Esophagus muscularis mucosa (tissue), 4 donors: ENCODE results near the gene ZNF423.

Experiments
- EP300 ChIP-seq: sonication (generic); formaldehyde crosslinking; IDR thresholded peaks from one replicate; pipeline ENCODE4 v1.6.1; 2017; ENCODE audit warnings: antibody characterized with exemption
- POLR2AphosphoS5 ChIP-seq, 2 donors: sonication (generic); formaldehyde crosslinking; IDR thresholded peaks; one replicate each; pipeline ENCODE4 v1.6.1; 2017; ENCODE audit warnings: antibody characterized with exemption in 2 of 2
- TF ChIP-seq, protein P1 (sequence below), 3 experiments: fragments of 200-600 bp in 2 of 3; fragments of 450-650 bp in 1 of 3; sonication (generic) in 2 of 3; IDR thresholded peaks; one replicate each; pipeline ENCODE4 v1.5.1; 2017 to 2019; ENCODE audit warnings: antibody characterized with exemption in 3 of 3, mild to moderate bottlenecking in 2 of 3, moderate library complexity in 1 of 3

DNA sequence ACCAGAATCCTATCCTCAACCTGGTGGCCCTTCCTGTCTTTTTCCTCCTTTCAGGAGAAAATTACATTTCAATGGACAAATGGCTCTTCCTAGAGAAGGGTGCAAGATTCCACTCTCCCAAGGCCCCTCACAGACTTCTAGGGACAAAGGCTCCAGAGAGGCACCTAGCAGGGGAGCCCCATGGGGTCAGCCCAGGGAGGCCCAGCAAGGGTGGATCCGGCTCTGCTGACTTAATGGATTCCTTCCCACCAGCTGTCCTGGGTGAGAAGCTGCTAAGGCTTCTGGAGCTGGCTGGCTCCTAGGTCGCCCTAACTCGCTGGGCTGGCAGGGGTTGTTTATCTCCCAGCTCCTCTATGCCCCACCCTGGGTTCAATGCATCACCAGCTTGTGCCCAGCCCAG is 152.4 kb downstream of the ZNF423 start:
- TF ChIP-seq POLR2AphosphoS5 (IDR thresholded peaks at IDR 0.05) (no peak), EP300 (no peak)
- TF ChIP-seq, protein P1, sequence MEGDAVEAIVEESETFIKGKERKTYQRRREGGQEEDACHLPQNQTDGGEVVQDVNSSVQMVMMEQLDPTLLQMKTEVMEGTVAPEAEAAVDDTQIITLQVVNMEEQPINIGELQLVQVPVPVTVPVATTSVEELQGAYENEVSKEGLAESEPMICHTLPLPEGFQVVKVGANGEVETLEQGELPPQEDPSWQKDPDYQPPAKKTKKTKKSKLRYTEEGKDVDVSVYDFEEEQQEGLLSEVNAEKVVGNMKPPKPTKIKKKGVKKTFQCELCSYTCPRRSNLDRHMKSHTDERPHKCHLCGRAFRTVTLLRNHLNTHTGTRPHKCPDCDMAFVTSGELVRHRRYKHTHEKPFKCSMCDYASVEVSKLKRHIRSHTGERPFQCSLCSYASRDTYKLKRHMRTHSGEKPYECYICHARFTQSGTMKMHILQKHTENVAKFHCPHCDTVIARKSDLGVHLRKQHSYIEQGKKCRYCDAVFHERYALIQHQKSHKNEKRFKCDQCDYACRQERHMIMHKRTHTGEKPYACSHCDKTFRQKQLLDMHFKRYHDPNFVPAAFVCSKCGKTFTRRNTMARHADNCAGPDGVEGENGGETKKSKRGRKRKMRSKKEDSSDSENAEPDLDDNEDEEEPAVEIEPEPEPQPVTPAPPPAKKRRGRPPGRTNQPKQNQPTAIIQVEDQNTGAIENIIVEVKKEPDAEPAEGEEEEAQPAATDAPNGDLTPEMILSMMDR (IDR thresholded peaks at IDR 0.05), result no peak
